SK-N-SH (cell line): Measurements from ENCODE around the gene ERCC2. TPM values are rescaled to one million over a fixed set of nuclear protein-coding genes. Genes with fewer than 3 reads are reported as not detected.
"Not testable (repeated sequence)": the region's sequence is repeated elsewhere in the genome, so short reads cannot be mapped to it uniquely, and the experiment has no call there.

Experiments
- CTCF ChIA-PET: fragments of 300-600, 350-600 bp; formaldehyde crosslinking; extraction: SDS; loops from one replicate; lab custom pipeline; 2021; lab: Yijun Ruan, JAX
- POLR2A ChIA-PET: fragments of 350-600 bp; sonication (Branson Sonifier 250); formaldehyde crosslinking; extraction: SDS; loops from one replicate; lab custom pipeline; 2020; ENCODE audit warnings: antibody characterized with exemption, inconsistent platforms; lab: Yijun Ruan, JAX
- DNase-seq: peaks from one replicate; pipeline ENCODE4 v3.0.0; 2012
- H2AFZ ChIP-seq: fragments of 200-600 bp; sonication (generic); 2 replicates; pipeline ENCODE4 v1.8.1; 2016; ENCODE audit warnings: antibody characterized with exemption, mild to moderate bottlenecking, low read depth
- H3F3A ChIP-seq: fragments of 200-600 bp; sonication (generic); replicated peaks from 2 replicates; pipeline ENCODE3; 2016; ENCODE audit warnings: antibody characterized with exemption, mild to moderate bottlenecking; ENCODE audit not compliant: insufficient read depth
- H3K27ac ChIP-seq, 2 experiments: fragments of 200-500 bp in 1 of 2; fragments of 200-600 bp in 1 of 2; sonication (Bioruptor generic) in 1 of 2; sonication (generic), shearing (Covaris generic) in 1 of 2; 2 replicates each; pipeline versions ENCODE4 v1.5.1 to v1.6.1; 2014 to 2016; ENCODE audit warnings: low read depth in 2 of 2, inconsistent platforms in 1 of 2, low read length in 1 of 2, mild to moderate bottlenecking in 1 of 2, mixed read lengths in 1 of 2
- H3K27me3 ChIP-seq: fragments of 200-600 bp; sonication (generic), shearing (Covaris generic); 2 replicates; pipeline ENCODE4 v1.6.1; 2016; ENCODE audit warnings: mixed run types; ENCODE audit not compliant: insufficient read depth
- H3K36me3 ChIP-seq, 2 experiments: fragments of 200-500 bp in 1 of 2; fragments of 200-600 bp in 1 of 2; sonication (Bioruptor generic) in 1 of 2; sonication (generic) in 1 of 2; replicated peaks in 1 of 2; 2 replicates each; pipeline versions ENCODE3 to v1.5.1; 2014 to 2016; ENCODE audit warnings: low read length in 1 of 2, mild to moderate bottlenecking in 1 of 2; ENCODE audit not compliant: insufficient read depth in 2 of 2, control insufficient read depth in 1 of 2
- H3K4me1 ChIP-seq, 2 experiments: fragments of 200-500 bp in 1 of 2; fragments of 200-600 bp in 1 of 2; sonication (Bioruptor generic) in 1 of 2; sonication (generic), shearing (Covaris generic) in 1 of 2; 2 replicates each; pipeline versions ENCODE4 v1.5.1 to v1.6.1; 2014 to 2016; ENCODE audit warnings: low read depth in 1 of 2, low read length in 1 of 2, mixed run types in 1 of 2; ENCODE audit not compliant: insufficient read depth in 2 of 2, control insufficient read depth in 1 of 2
- H3K4me2 ChIP-seq: fragments of 200-600 bp; sonication (generic), shearing (Covaris generic); 2 replicates; pipeline ENCODE4 v1.6.1; 2017; ENCODE audit warnings: mixed run types
- H3K4me3 ChIP-seq, 2 experiments: fragments of 200-500 bp in 1 of 2; fragments of 200-600 bp in 1 of 2; sonication (Bioruptor generic) in 1 of 2; sonication (generic), shearing (Covaris generic) in 1 of 2; 2 replicates each; pipeline versions ENCODE4 v1.5.1 to v1.8.1; 2014 to 2016; ENCODE audit warnings: low read depth in 2 of 2, inconsistent platforms in 1 of 2, low read length in 1 of 2, mild to moderate bottlenecking in 1 of 2, mixed read lengths in 1 of 2, moderate library complexity in 1 of 2
- H3K79me2 ChIP-seq: fragments of 200-600 bp; sonication (generic); 2 replicates; pipeline ENCODE4 v1.8.1; 2017; ENCODE audit warnings: mild to moderate bottlenecking; ENCODE audit not compliant: insufficient read depth
- H3K9ac ChIP-seq: fragments of 200-600 bp; sonication (generic); 2 replicates; pipeline ENCODE4 v1.6.1; 2017; ENCODE audit warnings: mixed run types
- H3K9me2 ChIP-seq: fragments of 200-600 bp; sonication (generic); 2 replicates; pipeline ENCODE4 v1.6.1; 2017; ENCODE audit warnings: mixed run types
- H3K9me3 ChIP-seq: fragments of 200-600 bp; sonication (generic); 2 replicates; pipeline ENCODE4 v1.6.1; 2017; ENCODE audit warnings: mixed run types, mild to moderate bottlenecking, moderate library complexity
- H4K20me1 ChIP-seq: fragments of 200-600 bp; sonication (generic); 2 replicates; pipeline ENCODE4 v1.6.1; 2017; ENCODE audit warnings: mild to moderate bottlenecking, mixed run types; ENCODE audit not compliant: insufficient read depth
- ELF1 ChIP-seq: IDR thresholded peaks from 2 replicates; pipeline ENCODE4 v1.4.0; 2012
- GATA2 ChIP-seq: sonication (generic); formaldehyde crosslinking; IDR thresholded peaks from 2 replicates; pipeline ENCODE4 v1.5.0; 2020; ENCODE audit warnings: mild to moderate bottlenecking, missing genetic modification reagents
- RFX5 ChIP-seq: IDR thresholded peaks from 2 replicates; pipeline ENCODE4 v1.6.1; 2012; ENCODE audit warnings: mild to moderate bottlenecking, improper control_type of control experiment, low read length
- SIN3A ChIP-seq: IDR thresholded peaks from 2 replicates; pipeline ENCODE4 v1.6.1; 2012; ENCODE audit warnings: low read depth, mild to moderate bottlenecking, low read length, moderate library complexity, borderline replicate concordance
- SMC3 ChIP-seq: IDR thresholded peaks from 2 replicates; pipeline ENCODE4 v1.6.1; 2012; ENCODE audit warnings: low read depth, low read length, improper control_type of control experiment
- TAF1 ChIP-seq: IDR thresholded peaks from 2 replicates; pipeline ENCODE4 v1.6.1; 2012; ENCODE audit warnings: low read depth, mild to moderate bottlenecking, low read length, moderate library complexity, borderline replicate concordance
- TCF12 ChIP-seq: IDR thresholded peaks from 2 replicates; pipeline ENCODE4 v1.4.0; 2012
- TEAD4 ChIP-seq: IDR thresholded peaks from 2 replicates; pipeline ENCODE4 v1.4.0; 2012; ENCODE audit warnings: mild to moderate bottlenecking, borderline replicate concordance; ENCODE audit not compliant: insufficient read depth
- YY1 ChIP-seq: IDR thresholded peaks from 2 replicates; pipeline ENCODE4 v1.4.0; 2012; ENCODE audit warnings: low read depth, mild to moderate bottlenecking
- WGBS: methylation state at CpG from one replicate; pipeline ENCODE4 v1.1.6; 2017; ENCODE audit warnings: low lambda C conversion rate; 5-methylcytosine and 5-hydroxymethylcytosine counted together
- polyA plus RNA-seq, 3 experiments: library from polyadenylated mRNA; depleted of rRNA; stranded (reverse); fragments of >200 nt; gene quantifications; 2 replicates each; pipeline ENCODE4 v1.2.3, GENCODE V29; 2012
- TF ChIP-seq, protein P1 (sequence below): IDR thresholded peaks from 2 replicates; pipeline ENCODE4 v1.6.1; 2012; ENCODE audit warnings: mild to moderate bottlenecking, low read depth, low read length, moderate library complexity
- TF ChIP-seq, protein P2 (sequence below): IDR thresholded peaks from 2 replicates; pipeline ENCODE4 v1.4.0; 2012; ENCODE audit warnings: low read depth, borderline replicate concordance
- TF ChIP-seq, protein P3 (sequence below): fragments of 200-600 bp; sonication (generic); IDR thresholded peaks from 2 replicates; pipeline ENCODE4 v1.6.1; 2017; ENCODE audit warnings: antibody characterized with exemption, mild to moderate bottlenecking, moderate library complexity
- TF ChIP-seq, protein P4 (sequence below): IDR thresholded peaks from 2 replicates; pipeline ENCODE4 v1.4.0; 2012; ENCODE audit warnings: low read depth

Gene ERCC2
- polyA plus RNA-seq, 1 of the 3 experiments (the other 2 are of a cell fraction) = 72.8 TPM

DNA sequence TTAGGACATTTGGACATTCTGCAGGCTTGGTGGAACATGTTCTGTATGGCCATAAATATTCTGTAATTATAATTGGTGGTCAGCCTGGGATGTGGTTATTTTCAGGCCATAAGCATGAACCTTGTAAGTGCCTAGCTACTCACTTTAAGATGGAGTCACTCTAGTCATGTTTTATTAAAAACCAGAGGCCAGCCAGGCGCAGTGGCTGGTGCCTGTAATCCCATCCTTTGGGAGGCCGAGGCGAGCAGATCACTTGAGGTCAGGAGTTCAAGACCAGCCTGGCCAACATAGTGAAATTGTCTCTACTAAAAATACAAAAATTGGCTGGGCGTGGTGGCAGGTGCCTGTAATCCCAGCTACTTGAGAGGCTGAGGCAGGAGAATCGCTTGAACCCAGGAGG lies 37.2 kb upstream of the ERCC2 start:
- H2AFZ ChIP-seq, DNase-seq, H4K20me1 ChIP-seq, H3K9me2 ChIP-seq, H3K27ac ChIP-seq, H3K9me3 ChIP-seq, H3K27me3 ChIP-seq: not testable (repeated sequence)
- POLR2A ChIA-PET = interaction anchor here (1.2 to 1.5 kb wide), 2 partner anchors 9 to 10 kb away, joined by 3 to 4 read pairs; no protein-coding TSS in a partner anchor
- Histone ChIP-seq H3K79me2 (peaks cover 46% of the 10 kb centered on the region), H3K4me2 (peak overlapping the region; percentile 88), H3K36me3 (peaks cover 2 to 21% of the 10 kb centered on the region in 2 experiments), H3K4me1 (peaks cover 16 to 26% of the 10 kb centered on the region in 2 experiments; a peak in 3 of 4 replicates), H3F3A (peaks cover 12% of the 10 kb centered on the region), H3K9ac (peak overlapping the region; percentile 97; the same call in 1 of the 2 replicates), H3K4me3 (peak overlapping the region; percentile 87 to 97; a peak in 3 of 4 replicates)
- CTCF ChIA-PET = interaction anchor here (0.7 to 2.7 kb wide), 4 partner anchors 9 to 78 kb away, joined by 3 to 14 read pairs (median 5); no protein-coding TSS in a partner anchor
- 70% methylated on average over 5 of the region's 5 CpGs for WGBS

DNA sequence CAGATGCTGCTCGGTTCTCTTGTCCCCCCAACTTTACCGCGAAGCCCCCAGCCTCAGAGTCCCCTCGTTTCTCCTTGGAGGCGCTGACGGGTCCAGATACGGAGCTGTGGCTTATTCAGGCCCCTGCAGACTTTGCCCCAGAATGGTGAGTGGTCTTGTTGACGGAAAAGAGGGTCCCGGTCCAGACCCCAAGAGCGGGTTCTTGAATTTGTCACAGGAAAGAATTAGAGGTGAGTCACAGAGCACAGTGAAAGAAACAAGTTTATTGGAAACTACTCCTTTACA lies 36.7 kb upstream of the ERCC2 start:
- ChIA-PET POLR2A (interaction anchor here (1.2 to 1.5 kb wide), 2 partner anchors 9 to 11 kb away, joined by 3 to 4 read pairs; no protein-coding TSS in a partner anchor), CTCF (interaction anchor here (0.7 to 2.7 kb wide), 4 partner anchors 10 to 79 kb away, joined by 3 to 14 read pairs (median 5); no protein-coding TSS in a partner anchor)
- Histone ChIP-seq H3K9ac (peak overlapping the region; percentile 97), H3K9me3 (no peaks in the 10 kb centered on the region), H4K20me1 (no peaks in the 10 kb centered on the region), H3K79me2 (peaks cover 51% of the 10 kb centered on the region), H3K36me3 (peaks cover 2 to 17% of the 10 kb centered on the region in 2 experiments), H3K4me2 (peak overlapping the region; percentile 88), H3K4me3 (peak overlapping the region; percentile 87 to 97), H3K27me3 (no peaks in the 10 kb centered on the region), H3K9me2 (no peaks in the 10 kb centered on the region), H2AFZ (no peak overlapping the region), H3K27ac (no peak overlapping the region; a peak in 1 of 4 replicates), H3K4me1 (peaks cover 16 to 26% of the 10 kb centered on the region in 2 experiments; a peak in 3 of 4 replicates), H3F3A (peaks cover 12% of the 10 kb centered on the region)
- TF ChIP-seq TCF12 = no peak
- TF ChIP-seq, protein P1, sequence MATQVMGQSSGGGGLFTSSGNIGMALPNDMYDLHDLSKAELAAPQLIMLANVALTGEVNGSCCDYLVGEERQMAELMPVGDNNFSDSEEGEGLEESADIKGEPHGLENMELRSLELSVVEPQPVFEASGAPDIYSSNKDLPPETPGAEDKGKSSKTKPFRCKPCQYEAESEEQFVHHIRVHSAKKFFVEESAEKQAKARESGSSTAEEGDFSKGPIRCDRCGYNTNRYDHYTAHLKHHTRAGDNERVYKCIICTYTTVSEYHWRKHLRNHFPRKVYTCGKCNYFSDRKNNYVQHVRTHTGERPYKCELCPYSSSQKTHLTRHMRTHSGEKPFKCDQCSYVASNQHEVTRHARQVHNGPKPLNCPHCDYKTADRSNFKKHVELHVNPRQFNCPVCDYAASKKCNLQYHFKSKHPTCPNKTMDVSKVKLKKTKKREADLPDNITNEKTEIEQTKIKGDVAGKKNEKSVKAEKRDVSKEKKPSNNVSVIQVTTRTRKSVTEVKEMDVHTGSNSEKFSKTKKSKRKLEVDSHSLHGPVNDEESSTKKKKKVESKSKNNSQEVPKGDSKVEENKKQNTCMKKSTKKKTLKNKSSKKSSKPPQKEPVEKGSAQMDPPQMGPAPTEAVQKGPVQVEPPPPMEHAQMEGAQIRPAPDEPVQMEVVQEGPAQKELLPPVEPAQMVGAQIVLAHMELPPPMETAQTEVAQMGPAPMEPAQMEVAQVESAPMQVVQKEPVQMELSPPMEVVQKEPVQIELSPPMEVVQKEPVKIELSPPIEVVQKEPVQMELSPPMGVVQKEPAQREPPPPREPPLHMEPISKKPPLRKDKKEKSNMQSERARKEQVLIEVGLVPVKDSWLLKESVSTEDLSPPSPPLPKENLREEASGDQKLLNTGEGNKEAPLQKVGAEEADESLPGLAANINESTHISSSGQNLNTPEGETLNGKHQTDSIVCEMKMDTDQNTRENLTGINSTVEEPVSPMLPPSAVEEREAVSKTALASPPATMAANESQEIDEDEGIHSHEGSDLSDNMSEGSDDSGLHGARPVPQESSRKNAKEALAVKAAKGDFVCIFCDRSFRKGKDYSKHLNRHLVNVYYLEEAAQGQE = no peak
- TF ChIP-seq SMC3 = no peak
- TF ChIP-seq, protein P2, sequence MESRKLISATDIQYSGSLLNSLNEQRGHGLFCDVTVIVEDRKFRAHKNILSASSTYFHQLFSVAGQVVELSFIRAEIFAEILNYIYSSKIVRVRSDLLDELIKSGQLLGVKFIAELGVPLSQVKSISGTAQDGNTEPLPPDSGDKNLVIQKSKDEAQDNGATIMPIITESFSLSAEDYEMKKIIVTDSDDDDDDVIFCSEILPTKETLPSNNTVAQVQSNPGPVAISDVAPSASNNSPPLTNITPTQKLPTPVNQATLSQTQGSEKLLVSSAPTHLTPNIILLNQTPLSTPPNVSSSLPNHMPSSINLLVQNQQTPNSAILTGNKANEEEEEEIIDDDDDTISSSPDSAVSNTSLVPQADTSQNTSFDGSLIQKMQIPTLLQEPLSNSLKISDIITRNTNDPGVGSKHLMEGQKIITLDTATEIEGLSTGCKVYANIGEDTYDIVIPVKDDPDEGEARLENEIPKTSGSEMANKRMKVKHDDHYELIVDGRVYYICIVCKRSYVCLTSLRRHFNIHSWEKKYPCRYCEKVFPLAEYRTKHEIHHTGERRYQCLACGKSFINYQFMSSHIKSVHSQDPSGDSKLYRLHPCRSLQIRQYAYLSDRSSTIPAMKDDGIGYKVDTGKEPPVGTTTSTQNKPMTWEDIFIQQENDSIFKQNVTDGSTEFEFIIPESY = no peak
- TF ChIP-seq TEAD4 = no peak
- TF ChIP-seq, protein P3, sequence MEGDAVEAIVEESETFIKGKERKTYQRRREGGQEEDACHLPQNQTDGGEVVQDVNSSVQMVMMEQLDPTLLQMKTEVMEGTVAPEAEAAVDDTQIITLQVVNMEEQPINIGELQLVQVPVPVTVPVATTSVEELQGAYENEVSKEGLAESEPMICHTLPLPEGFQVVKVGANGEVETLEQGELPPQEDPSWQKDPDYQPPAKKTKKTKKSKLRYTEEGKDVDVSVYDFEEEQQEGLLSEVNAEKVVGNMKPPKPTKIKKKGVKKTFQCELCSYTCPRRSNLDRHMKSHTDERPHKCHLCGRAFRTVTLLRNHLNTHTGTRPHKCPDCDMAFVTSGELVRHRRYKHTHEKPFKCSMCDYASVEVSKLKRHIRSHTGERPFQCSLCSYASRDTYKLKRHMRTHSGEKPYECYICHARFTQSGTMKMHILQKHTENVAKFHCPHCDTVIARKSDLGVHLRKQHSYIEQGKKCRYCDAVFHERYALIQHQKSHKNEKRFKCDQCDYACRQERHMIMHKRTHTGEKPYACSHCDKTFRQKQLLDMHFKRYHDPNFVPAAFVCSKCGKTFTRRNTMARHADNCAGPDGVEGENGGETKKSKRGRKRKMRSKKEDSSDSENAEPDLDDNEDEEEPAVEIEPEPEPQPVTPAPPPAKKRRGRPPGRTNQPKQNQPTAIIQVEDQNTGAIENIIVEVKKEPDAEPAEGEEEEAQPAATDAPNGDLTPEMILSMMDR = no peak
- no peak for TF ChIP-seq TAF1
- TF ChIP-seq GATA2 (CRISPR knock-in tag) = no peak
- no peak for TF ChIP-seq RFX5
- TF ChIP-seq, protein P4, sequence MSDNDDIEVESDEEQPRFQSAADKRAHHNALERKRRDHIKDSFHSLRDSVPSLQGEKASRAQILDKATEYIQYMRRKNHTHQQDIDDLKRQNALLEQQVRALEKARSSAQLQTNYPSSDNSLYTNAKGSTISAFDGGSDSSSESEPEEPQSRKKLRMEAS = no peak
- no peak for TF ChIP-seq YY1
- TF ChIP-seq SIN3A = no peak
- TF ChIP-seq ELF1 = no peak
- DNase-seq = no peak
- under 1% methylated on average over 10 of the region's 10 CpGs for WGBS
